HEK293 (cell line): ENCODE measurements around the gene SLC2A4.

Source experiments
- CTCF ChIP-seq: fragments of 450-650 bp; formaldehyde crosslinking; IDR thresholded peaks from 2 replicates; pipeline ENCODE4 v1.5.1; 2016; ENCODE audit warnings: missing biosample characterization, missing genetic modification characterization
- MYNN ChIP-seq: fragments of 450-650 bp; formaldehyde crosslinking; IDR thresholded peaks from 2 replicates; pipeline ENCODE4 v1.5.1; 2016; ENCODE audit warnings: missing biosample characterization, missing genetic modification characterization, borderline replicate concordance

- TF ChIP-seq MYNN (tag by site-specific recombination) (no peak), CTCF (tag by site-specific recombination) (no peak)
Observed at GRCh38 chr17:7249214-7249613, 32.3 kb upstream of the SLC2A4 start.
